ENCODE results near the gene TPD52L2.
"Not testable (repeated sequence)": the region's sequence is repeated elsewhere in the genome, so short reads cannot be mapped to it uniquely, and the experiment has no call there.

TPD52L2 gene

DNA sequence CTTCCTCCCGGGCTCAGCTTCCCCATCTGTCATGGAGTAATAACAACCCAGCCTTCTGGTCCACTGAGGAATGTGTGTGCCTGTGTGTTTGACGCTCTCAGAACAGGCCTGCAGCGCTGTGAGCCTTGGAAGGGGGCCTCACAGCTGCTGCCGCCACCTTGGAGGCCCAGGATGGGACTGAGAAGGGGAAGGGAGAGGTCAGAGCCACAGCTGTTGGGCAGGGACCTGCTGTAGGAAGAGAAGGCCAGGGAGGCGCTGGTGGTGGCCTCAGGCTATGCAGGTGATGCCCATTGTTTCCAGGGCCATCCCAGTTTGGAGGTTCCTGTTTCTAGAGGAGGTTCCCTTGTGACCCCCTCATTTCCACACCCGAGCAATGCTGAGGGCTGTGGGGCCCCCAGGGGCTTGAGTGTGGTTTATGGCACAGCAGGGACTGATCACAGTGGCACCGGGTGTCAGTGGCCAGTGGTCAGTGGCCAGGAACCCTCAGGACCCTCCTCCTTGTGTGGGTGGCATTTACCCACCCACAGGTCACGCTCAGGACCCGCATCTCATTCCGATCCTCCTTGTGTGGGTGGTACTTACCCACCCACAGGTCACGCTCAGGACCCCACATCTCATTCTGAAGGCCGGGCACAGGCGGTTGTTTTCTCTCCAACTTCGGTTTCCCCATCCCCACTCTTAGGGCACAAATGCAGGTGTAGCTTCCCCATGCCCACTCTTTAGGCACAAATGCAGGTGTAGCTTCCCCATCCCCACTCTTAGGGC is 14.0 kb downstream of the TPD52L2 start:
- no peak for DNase-seq (ENCODE audit: low spot score)

DNA sequence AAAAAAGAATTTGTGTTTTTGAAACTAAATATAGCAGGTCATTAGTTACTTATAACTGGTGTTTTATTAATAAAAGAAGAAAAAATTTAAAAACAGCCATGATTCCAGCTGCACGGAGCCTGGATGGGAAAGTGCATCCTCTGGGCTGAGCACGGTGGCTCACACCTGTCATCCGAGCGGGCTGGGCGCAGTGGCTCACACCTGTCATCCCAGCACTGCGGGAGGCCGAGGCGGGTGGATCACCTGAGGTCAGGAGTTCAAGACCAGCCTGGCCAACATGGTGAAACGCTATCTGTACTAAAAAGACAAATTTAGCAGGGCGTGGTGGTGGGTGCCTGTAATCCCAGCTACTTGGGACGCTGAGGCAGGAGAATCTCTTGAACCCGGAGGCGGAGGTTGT is 15.8 kb downstream of the TPD52L2 start:
- not testable (repeated sequence) for DNase-seq (ENCODE audit: low spot score)

DNA sequence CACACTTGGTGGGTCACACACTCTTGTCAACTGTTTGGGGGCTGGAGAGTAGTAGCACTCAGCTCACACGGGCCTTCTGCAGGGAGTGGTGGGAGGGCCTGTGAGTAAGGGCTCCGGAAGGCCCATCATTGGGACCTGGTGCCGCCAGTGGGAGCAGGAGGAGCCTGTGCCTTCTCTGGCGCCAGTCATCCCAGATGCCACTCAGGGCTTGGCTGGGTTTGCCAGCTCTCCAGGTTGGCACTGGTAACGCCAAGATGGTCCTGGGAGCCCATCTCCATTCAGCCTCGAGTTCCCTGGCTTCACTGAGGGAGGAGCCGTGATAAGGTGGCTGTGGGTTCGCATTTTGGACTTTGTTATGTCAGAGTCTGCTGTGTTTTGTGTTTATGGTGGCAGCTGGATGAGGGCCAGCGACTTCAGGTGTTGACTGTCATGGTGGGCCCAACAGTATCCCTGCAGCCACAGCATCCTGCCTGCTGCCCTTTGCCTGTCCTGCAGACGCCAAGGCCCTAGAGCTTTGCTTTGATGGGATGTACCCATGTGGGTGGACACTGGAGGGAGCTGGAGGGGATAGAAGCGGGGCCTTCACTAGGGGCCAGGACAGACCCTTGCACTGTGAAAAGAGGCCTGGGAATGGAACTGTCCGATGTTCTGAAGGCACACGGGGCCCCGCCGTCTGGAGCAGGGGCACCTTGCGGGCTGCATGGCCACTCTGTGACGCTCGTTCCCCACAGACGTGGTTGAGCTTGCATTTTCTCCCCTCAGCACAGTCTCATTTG is 16.6 kb downstream of the TPD52L2 start:
- DNase-seq (ENCODE audit: low spot score): no peak

DNA sequence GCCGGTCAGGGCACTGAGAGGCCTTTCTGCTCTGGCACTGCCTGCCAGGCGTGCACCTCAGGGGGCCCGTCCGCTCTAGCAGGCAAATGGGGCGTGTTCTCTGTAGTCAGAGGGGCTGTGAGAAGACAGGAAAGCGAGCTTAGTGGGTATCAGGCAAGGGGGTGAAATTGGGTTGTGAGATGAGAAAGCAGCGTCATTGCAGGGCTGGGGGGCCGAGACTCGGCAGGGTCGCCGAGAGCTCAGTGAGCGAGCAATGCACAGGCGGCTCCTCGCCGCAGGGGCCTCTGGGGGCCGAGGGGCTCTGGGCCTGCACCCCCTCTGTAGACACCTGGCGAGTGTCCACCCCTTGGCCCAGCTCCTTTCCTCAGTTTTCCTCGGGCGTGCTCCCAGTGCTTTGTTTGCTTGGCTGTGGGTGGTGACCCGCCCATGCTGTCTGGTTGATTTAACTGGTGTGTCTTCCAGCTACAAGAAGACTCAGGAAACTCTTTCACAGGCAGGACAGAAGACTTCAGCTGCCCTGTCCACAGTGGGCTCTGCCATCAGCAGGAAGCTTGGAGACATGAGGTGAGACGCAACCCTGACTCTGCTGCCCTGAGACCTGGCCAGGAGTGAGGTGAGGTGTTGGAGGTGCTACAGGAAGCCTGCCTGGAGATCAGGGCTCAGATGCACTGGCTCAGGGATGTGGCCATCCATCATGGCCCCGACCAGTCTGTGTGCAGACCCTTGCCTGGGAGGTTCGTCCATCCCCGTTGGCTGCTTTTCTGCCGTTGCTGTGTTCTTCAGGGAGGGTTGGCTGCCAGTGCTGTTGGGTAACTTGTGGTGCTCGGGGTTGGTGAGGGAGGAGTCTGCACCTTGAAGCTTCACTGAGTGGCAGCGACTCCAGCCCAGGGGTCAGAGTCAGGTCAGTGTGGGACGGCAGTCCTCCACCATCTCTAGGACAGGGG is 17.5 kb downstream of the TPD52L2 start:
- no peak for DNase-seq (ENCODE audit: low spot score)

DNA sequence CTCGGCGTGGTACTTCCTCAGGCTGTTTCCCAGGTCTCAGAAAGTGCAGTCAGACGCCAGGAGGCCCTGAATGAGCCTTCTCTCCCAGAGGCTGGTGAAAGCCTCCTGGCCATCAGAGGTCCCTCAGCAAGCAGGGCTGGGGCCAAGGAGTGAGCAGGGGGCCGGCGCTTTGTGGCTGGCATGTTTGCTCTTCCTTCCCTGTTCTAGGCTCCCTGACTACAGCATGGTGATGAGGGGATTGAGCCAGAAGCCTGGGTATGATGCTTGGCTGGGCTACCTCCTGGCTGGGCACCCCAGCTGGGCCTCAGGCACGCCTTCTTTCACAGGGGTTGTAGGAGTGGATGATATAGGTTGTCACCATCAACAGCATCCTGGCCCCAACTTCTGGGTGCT is 18.1 kb downstream of the TPD52L2 start:
- no peak for DNase-seq (ENCODE audit: low spot score)

DNA sequence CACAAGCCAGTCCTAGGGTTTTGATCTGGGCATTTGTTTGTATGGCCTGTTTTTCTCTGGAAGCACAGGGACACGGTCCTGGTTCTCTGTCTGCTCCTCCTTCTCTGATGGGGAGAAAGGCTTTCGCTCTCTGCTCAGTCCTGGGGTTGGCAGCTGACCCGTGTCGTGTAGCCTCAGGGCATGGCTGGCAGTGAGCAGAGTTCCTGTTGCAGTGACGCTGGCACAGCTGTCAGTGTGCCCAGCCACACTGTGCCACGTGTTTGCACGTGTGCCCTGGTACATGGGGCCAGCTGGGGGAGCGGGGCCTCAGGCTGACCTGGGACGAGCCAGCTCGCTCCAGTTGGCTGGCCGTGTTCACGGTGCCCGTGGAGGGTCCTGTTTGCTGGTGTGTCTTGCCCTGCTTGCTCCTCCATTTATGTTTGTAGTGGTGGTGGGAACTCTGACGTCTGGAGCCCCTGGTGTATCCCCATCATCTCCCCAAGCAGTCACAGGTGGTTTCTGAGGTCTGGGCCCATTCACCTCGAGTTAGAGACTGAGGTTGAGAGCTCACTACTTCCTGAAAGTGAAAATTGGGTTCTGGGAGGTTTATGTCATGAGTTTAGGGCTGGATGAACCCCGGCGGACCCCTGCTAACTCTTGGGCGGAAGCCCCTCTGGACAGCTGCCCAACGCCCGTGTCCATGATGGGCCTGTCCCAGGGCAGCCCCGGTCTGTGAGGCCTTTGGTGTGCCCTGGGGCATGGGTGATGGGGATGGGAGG is 19.6 kb downstream of the TPD52L2 start:
- no peak for DNase-seq (ENCODE audit: low spot score)

DNA sequence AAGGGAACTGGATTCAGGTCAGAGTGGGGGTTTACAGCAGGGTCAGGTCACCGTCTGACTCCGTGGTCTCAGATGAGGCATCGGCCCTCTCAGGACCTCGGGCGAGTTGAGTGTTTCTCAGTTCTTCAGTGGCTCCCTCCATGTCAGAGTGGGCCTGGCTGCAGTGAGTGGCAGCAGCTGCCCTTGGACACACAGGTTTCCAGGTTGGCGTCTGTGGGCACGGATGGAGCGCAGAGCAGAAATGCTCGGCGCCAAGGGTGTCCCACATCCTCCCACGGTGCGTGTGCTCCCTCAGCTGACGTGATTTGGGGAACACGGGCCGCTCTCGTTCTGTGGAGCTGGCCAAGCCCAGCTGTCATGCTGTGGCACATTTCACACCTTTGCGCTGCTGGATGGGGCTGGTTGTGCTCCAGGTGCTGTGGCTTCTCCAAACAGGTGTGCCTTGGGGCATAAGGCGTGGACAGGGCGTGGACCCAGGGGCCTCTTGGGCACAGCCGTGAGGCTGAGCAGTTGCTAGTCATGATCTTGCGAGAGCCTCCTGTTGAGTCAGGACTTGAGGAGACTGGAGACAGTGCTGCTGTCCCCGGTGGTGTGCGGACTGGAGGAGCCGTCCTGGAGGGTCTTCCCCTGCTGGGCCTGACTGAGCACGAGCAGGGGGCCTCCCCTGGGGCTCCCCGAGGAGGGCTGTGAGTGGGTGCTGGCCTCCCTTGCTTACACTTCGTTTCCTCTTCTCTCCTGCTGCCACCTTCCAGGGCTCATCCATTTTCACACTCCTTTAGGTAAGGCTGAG is 20.4 kb downstream of the TPD52L2 start:
- no peak for DNase-seq (ENCODE audit: low spot score)

DNA sequence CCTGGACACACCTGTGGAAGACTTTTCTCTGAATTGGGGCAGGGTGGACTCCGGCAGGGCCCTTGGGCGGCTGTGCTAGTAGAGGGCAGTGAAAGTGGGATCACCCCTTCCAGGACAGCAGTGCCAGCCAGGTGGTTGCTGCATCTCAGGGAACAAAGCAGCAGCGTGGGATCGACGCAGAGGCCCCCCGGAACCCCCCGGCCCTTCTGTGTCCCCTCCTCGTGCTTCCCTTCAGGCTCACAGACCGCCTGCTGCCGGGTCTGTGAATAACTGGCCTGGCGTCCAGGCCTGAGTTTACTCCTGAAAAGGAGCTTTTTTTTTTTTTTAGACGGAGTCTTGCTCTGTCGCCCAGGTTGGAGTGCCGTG is 21.0 kb downstream of the TPD52L2 start:
- no peak for DNase-seq (ENCODE audit: low spot score)

DNA sequence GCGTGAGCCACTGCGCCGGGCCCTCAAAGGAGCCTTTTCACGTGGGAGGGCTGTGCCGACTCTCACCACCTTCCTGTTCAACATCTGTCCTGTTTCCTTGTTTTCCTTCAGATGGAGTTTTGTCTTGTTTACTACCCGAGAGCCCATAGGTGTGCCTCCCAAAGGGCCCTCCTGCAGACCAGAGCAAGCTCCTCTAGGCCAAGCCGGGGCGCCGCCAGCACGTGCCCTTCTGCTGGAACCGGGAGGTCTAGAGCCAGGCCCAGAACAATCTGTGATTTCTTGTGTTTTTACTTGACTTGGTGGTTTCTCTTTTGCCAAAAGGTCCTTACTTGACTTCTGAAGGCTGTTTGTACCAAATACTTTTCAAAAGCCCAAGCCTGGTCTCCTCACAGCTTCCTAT is 21.9 kb downstream of the TPD52L2 start:
- DNase-seq (ENCODE audit: low spot score): no peak

DNA sequence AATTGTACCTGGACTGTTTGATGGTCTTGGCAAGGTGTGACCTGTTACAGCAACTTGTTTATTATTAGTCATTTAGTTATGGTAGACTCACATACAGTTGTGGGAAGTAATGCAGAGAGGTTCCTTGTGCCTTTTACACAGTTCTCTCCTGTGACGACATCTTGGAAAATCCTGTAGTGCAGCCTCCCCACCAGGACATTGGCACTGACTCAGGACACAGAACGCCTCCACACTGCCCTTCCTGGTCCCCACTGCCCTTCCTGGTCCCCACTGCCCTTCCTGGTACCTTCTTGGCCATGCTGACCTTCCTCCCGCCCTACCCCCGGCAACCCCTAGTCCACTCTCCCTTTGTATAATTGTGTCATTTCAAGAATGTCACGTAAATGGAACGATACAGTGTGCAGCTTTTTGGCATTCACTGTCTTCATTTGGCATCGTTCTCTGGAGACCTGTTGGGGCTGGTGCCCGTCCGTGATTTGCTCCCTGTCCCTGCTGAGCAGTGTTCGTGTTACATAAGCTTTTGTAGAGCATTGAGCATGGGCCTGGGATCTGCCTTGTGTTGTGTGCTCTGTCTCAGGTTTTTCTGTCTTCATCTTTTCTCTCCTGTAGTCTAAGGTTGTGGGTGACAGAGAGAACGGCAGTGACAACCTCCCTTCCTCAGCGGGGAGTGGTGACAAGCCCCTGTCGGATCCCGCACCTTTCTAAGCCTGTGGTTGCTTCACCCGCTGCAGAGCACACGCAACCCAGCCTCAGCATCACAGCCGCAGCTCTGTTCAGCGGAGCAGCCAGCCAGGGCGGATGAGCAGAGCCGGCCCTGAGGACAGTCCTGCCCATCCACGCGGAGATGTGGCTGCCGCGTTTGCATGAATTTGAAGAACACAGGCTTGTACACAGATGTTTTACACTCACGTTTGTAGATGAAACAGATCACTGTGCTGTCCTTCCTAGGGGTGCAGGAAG is 24.5 kb downstream of the TPD52L2 start:
- no peak for DNase-seq (ENCODE audit: low spot score)

DNA sequence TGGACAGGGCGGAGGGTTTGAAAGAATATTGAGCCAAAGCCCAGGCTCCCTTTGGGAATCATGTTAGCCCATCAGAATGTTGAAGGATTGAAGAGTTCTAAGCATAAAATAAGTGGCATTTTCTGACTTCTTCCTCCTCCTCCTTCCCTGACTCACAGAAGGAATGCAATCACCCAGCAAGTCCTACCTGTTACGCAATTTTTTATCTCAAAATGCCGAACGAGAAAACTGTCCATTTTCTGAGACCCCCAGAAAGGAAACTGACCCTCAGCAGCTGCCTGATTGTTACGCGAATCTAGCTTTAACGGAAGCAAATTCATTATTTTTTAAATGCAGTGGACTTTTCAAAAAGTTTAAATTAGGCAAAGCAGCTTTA is 25.1 kb downstream of the TPD52L2 start:
- DNase-seq (ENCODE audit: low spot score): no peak

DNA sequence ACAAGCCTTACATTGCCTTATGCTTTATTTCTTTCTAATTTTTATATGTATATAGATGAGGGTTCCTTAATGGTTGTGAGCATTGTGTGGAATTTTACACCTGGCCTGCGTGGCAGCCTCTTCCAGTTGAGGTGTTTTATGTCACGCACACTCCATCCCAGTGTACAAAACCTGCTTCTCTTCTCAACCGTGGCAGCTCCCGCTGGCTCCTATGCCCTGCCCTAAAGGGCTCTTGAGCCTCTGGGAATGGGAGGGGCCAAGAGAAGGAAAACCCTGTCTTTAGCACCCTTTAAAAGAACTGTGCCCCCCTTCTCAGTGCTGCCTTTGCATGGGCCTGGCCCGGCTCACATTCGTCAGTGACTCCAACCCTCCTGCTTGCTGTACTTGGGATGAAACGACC is 25.5 kb downstream of the TPD52L2 start:
- DNase-seq (ENCODE audit: low spot score): no peak

DNA sequence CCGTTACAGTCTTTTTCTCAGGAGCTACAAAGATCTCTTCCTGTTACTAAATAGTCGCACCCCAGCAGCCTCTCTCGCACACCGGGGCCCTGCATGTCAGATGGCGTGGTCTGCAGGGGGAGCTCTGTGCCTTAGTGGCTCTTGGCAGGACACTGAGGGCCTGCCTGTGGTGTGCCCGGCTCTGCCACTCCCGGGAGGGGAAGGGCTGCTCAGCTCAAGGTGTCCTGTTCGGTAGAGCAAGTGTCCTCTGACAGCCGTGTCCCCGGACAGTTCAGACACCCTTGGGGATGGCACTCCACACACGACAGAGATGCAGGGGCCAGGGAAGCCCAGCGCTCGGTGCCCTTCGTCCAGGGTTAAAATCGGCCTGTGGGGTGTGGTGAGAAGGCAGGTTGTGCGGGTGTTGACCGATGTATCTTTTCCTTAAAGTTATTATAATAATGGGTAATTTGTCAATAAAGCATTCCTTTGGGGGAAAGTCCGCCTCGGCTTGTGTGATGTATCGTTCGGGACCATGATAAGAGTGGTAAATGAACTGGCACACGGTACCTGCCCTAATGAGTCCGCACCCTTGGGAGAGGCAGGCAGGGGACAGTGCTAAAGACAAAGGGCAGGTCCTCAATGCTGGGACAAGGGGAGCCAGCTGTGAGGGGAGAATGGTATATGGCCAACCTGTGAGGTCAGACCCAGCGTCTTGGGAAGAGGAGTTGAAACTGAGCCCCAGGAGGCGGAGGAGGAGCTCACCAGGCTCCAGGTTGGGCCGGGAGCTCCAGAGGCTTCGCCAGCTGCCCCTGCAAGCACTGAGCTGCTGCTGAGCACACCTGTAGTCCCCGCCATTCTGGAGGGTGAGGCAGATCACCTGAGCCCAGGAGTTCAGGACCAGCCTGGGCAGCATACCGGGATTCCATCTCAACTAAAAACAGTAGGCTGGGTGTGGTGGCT is 26.3 kb downstream of the TPD52L2 start:
- no peak for DNase-seq (ENCODE audit: low spot score)

DNA sequence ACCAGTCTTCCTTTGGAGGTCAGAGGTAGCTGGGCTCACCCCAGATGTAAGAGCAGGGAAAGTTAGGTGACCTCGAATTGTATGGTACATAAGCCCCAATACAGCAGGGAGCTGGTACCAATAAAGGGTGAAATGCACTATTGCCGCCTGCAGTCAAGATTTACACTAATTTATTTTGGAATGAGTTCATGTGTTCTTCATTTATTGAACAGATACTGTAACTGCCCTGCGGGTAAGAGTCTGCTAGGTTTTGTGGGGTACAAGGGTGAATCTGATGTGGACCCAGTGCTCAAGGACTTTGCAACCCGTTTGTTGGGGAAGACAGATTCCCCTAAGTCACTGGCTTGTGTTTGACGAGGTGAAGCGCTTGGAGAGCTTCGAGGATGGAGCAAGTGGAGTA is 27.3 kb downstream of the TPD52L2 start:
- DNase-seq (ENCODE audit: low spot score): no peak

DNA sequence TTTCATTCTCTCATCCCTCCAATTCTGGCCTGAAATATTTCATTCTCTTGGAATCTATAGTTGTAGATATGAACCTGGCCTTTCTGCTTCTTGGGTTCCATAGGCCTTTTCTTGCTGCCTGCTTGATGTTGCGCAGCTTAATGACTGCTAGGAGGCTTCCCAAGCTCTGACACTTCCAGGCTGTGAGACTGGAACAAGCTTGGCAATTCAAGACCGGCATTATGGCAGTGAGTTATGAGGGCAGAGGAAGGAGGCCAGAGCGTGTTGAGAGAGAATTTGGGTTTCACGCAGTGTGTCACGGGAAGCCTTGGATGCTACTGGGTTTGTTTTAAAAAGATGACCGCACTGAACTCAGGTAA is 28.9 kb downstream of the TPD52L2 start:
- no peak for DNase-seq (ENCODE audit: low spot score)

DNA sequence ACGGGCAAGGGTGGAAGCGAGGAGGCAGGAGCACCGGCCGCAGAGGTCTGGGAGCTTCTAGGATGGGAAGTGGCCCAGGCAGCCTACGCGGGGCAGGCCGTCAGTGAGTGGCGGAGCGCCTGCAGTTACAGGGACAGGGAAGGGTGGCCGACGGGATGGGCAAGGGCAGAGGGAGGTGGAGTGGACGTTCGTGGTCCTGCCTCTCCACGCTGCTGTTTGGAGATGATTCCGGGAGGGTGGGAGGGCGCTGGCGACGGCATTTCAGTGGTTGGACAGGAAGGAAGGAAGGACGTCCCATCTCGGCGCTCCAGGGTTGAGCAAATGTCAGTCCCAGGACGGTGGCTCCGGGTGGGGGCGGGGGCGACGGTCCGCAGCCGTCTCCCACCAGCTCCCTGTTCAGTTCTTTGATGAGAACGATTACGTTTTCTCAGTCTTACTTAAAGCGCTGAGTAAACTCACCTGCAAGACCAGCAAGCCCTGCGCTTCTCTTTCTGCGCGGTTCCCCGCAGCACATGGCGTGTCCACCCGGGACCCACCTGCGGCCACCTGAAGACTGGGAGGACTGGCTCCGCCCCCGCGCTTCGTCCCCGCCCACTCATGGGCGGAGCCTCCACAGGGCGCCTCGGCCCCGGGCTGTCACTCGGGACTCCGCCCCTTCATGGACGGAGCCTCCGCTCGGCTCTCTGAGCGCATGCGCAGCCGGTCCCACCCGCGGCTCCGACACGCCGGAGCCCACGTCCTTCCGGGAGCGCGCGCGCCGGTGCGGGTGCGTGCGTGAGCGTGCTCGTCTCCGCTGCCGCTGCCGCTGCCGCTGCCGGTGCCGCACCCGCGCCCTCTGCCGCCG is 29.5 kb downstream of the TPD52L2 start, which contains the start of gene DNAJC5:
Gene DNAJC5 (plus strand): TSS at position 769 of the 844 bp plus-strand sequence. CDS start 33,220 bp downstream, outside the sequence.
- DNase-seq (ENCODE audit: low spot score): peak; percentile 100

DNA sequence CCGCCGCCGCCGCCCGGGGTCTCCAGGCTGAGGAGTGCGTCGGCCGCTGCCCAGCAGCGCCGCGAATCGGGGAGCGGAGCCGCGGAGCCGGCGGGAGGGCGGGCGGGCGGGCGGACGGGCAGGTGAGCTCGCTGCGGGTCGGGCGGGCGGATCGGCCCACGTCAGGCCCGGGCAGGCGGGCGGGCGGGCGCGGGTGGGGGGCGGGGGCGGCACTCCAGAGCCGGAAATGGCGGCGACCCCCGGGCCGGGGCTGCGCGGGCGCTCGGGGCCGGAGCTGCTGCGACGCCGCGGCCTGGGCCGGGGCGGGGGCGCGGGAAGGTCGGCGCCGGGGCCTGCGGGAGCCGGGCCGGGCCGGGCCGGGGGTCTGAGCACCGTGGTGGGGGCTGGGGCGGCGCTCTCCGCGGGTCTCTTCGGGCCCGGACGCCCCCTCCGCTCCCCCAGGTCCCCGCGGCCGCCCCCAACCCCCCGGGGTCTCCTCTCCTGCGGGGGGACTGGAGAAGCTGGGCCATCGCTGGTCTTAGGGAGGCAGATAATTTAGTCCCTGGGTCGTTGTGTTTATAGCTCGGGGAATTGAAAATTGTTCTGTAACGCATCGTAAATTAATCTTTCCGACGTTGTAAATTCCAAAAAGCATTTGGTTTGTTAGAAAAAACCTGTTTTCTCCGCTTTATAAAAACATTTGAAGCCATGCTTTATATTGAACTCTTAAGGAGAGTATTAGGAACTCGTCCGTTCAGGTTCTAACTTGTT is 30.3 kb downstream of the TPD52L2 start:
- no peak for DNase-seq (ENCODE audit: low spot score)

All from HuH-7.5 (cell line).